Neural crest cell (in vitro differentiated cells): ENCODE results near the gene KCNJ10. TPM values are rescaled to one million over a fixed set of nuclear protein-coding genes. Genes with fewer than 3 reads are reported as not detected.

ENCODE experiments used
- DNase-seq: peaks from one replicate; pipeline ENCODE4 v3.0.0; 2021; ENCODE audit warnings: low read depth, mixed read lengths, low spot score
- H3K27ac Mint-ChIP-seq: one replicate; pipeline ENCODE4 v1.8.0; 2021; ENCODE audit warnings: mild to moderate bottlenecking, mixed read lengths; ENCODE audit not compliant: unreplicated experiment
- H3K27me3 Mint-ChIP-seq: 2 replicates; pipeline ENCODE4 v1.8.0; 2021; ENCODE audit warnings: low read depth, mild to moderate bottlenecking, mixed read lengths
- H3K36me3 Mint-ChIP-seq: 2 replicates; pipeline ENCODE4 v1.8.0; 2021; ENCODE audit warnings: low read depth, mild to moderate bottlenecking, mixed read lengths
- H3K4me1 Mint-ChIP-seq: 2 replicates; pipeline ENCODE4 v1.8.0; 2021; ENCODE audit warnings: mixed read lengths
- H3K4me3 Mint-ChIP-seq: one replicate; pipeline ENCODE4 v1.8.0; 2021; ENCODE audit warnings: mild to moderate bottlenecking, mixed read lengths
- H3K9me3 Mint-ChIP-seq: 2 replicates; pipeline ENCODE4 v1.8.0; 2021; ENCODE audit warnings: mixed read lengths
- total RNA-seq: library from RNA; stranded (reverse); gene quantifications from 2 replicates; pipeline ENCODE4 v1.2.1, GENCODE V29; 2021
- TF ChIP-seq, protein P1 (sequence below): fragments of 200-600 bp; sonication (generic); conservative IDR thresholded peaks from 2 replicates; pipeline ENCODE4 v1.5.0; 2021; ENCODE audit warnings: antibody characterized with exemption, mild to moderate bottlenecking

KCNJ10 gene
- total RNA-seq, 1 donor from 2014 or later, result 0.47 TPM

GRCh38 chr1:160017592-160017991 is 52.4 kb downstream of the KCNJ10 start:
- no peak overlapping the region for H3K27ac Mint-ChIP-seq
- H3K4me3 Mint-ChIP-seq, result no peak overlapping the region
- H3K9me3 Mint-ChIP-seq, result no peaks in the 10 kb centered on the region
- no peaks in the 10 kb centered on the region for H3K36me3 Mint-ChIP-seq
- DNase-seq, result no peak
- peaks cover 33% of the 10 kb centered on the region for H3K27me3 Mint-ChIP-seq
- TF ChIP-seq, protein P1, sequence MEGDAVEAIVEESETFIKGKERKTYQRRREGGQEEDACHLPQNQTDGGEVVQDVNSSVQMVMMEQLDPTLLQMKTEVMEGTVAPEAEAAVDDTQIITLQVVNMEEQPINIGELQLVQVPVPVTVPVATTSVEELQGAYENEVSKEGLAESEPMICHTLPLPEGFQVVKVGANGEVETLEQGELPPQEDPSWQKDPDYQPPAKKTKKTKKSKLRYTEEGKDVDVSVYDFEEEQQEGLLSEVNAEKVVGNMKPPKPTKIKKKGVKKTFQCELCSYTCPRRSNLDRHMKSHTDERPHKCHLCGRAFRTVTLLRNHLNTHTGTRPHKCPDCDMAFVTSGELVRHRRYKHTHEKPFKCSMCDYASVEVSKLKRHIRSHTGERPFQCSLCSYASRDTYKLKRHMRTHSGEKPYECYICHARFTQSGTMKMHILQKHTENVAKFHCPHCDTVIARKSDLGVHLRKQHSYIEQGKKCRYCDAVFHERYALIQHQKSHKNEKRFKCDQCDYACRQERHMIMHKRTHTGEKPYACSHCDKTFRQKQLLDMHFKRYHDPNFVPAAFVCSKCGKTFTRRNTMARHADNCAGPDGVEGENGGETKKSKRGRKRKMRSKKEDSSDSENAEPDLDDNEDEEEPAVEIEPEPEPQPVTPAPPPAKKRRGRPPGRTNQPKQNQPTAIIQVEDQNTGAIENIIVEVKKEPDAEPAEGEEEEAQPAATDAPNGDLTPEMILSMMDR, result no peak
- H3K4me1 Mint-ChIP-seq, result peaks cover 6% of the 10 kb centered on the region

DNA sequence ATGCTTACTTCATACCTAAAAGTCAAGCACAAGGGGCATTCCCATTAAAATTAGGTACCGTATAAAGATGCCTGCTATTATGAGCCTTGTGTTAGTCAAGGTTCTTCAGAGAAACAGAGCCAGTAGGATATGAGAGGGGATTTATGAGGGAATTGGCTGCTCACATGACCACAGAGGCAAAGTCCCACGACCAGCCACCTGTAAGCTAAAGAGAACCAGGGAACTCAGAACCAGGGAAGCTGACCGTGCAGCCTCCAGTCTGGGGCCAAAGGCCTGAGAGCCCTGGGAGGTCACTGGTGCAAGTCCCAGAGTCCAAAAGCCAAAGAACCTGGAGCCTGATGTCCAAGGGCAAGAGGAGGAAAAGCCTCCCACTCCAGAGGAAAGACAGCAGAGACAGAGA is 58.2 kb downstream of the KCNJ10 start:
- Mint-ChIP-seq H3K27ac (no peak overlapping the region), H3K9me3 (no peaks in the 10 kb centered on the region), H3K36me3 (no peaks in the 10 kb centered on the region), H3K4me3 (no peak overlapping the region), H3K4me1 (no peaks in the 10 kb centered on the region), H3K27me3 (peaks cover 54% of the 10 kb centered on the region)
- TF ChIP-seq, protein P1, result no peak
- no peak for DNase-seq

GRCh38 chr1:160009801-160010200 is 60.2 kb downstream of the KCNJ10 start:
- no peaks in the 10 kb centered on the region for H3K4me1 Mint-ChIP-seq
- peaks cover 52% of the 10 kb centered on the region for H3K27me3 Mint-ChIP-seq
- no peaks in the 10 kb centered on the region for H3K36me3 Mint-ChIP-seq
- no peak overlapping the region for H3K27ac Mint-ChIP-seq
- TF ChIP-seq, protein P1, result no peak
- H3K9me3 Mint-ChIP-seq, result no peaks in the 10 kb centered on the region
- no peak for DNase-seq
- H3K4me3 Mint-ChIP-seq, result no peak overlapping the region

DNA sequence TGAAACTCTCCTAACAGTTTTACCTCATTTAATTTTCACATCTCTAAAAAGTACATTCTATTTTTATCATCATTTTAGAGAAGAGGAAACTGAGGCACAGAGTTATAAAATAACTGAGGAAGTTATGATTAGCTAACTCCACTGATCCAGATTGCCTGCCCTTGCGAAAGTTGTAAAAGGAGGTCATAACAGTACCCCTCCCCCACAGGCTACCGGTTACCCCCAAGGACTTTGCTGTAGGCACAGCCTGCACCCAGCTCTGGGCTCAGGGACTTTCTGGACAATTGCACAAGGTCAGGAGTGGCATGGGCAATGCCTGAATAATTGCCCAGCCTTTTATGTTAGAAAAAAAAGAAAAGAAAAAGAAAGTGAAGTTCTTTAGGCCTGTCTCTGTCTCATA is 60.9 kb downstream of the KCNJ10 start:
- Mint-ChIP-seq H3K27me3 (peaks cover 48% of the 10 kb centered on the region), H3K4me1 (no peaks in the 10 kb centered on the region), H3K4me3 (no peak overlapping the region), H3K36me3 (no peaks in the 10 kb centered on the region), H3K27ac (no peak overlapping the region), H3K9me3 (no peaks in the 10 kb centered on the region)
- DNase-seq, result no peak
- TF ChIP-seq, protein P1, result no peak

- peaks cover 43% of the 10 kb centered on the region for H3K27me3 Mint-ChIP-seq
- H3K4me3 Mint-ChIP-seq, result no peak overlapping the region
- H3K4me1 Mint-ChIP-seq, result no peaks in the 10 kb centered on the region
- H3K9me3 Mint-ChIP-seq, result no peaks in the 10 kb centered on the region
- no peak overlapping the region for H3K27ac Mint-ChIP-seq
- no peaks in the 10 kb centered on the region for H3K36me3 Mint-ChIP-seq
- TF ChIP-seq, protein P1, result peak; percentile 93
- DNase-seq, result no peak
Measured at GRCh38 chr1:160007577-160008200, 62.3 kb downstream of the KCNJ10 start.
